Measurements from ENCODE around the gene MYO18B. TPM values are rescaled to one million over a fixed set of nuclear protein-coding genes. Genes with fewer than 3 reads are reported as not detected.

MYO18B gene
- total and polyA plus RNA-seq, 2 of the 8 experiments (the other 6 are each of a cell fraction or from before 2014, with no cell fraction given) = 0.62 to 0.78 TPM

DNA sequence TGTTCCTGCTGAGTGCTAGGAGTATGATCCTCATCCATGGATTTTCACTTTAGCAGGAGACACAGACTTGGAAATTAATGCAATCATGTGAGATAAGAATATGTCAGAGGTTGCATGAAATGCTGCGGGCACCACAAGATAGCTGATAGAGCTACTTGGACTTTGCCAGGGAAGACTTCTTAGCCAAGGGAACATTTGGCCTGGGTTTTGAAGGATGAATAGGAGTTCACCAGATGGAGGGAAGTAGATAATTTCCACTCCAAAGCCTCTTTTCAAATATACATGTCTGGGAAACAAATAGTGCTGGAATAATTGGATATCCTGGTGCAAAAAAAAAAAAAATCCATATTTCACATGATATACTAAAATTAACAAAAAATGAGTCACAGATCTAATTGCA is 44.2 kb downstream of the MYO18B start (continued):
- TF ChIP-seq CHD7 (IDR thresholded peaks at IDR 0.05; ENCODE audit: insufficient replicate concordance, low read length) (no peak), RFX5 (IDR thresholded peaks at IDR 0.05; ENCODE audit: borderline replicate concordance, low read depth, low read length) (no peak), CHD2 (IDR thresholded peaks at IDR 0.05; ENCODE audit: low read length) (no peak)
